H1 (cell line): ENCODE results near the gene TBC1D24. TPM values are rescaled to one million over a fixed set of nuclear protein-coding genes. Genes with fewer than 3 reads are reported as not detected.

Source experiments
- CHD2 ChIP-seq: IDR thresholded peaks from 2 replicates; pipeline ENCODE4 v1.6.1; 2012; ENCODE audit warnings: low read length, improper control_type of control experiment
- EZH2 ChIP-seq: fragments of 200-600 bp; sonication (generic); IDR thresholded peaks from 2 replicates; pipeline ENCODE4 v1.7.1; 2012; ENCODE audit warnings: low read depth, mild to moderate bottlenecking, moderate library complexity, low read length, inconsistent platforms; ENCODE audit not compliant: severe bottlenecking
- JUND ChIP-seq: IDR thresholded peaks from 2 replicates; pipeline ENCODE4 v1.6.1; 2011; ENCODE audit warnings: mild to moderate bottlenecking, improper control_type of control experiment, low read length
- SIN3A ChIP-seq, 2 experiments: IDR thresholded peaks in 1 of 2; conservative IDR thresholded peaks in 1 of 2; 2 replicates each; pipeline ENCODE4 v1.6.1; 2011 to 2012; ENCODE audit warnings: low read length in 2 of 2, improper control_type of control experiment in 1 of 2, low read depth in 1 of 2, mild to moderate bottlenecking in 1 of 2
- SP4 ChIP-seq: IDR thresholded peaks from 2 replicates; pipeline ENCODE4 v1.6.1; 2012; ENCODE audit warnings: low read length, inconsistent platforms
- SRF ChIP-seq: IDR thresholded peaks from 2 replicates; pipeline ENCODE4 v1.6.1; 2011; ENCODE audit warnings: mild to moderate bottlenecking, low read depth, low read length, moderate library complexity
- SUZ12 ChIP-seq: fragments of 200-600 bp; sonication (generic); IDR thresholded peaks from 2 replicates; pipeline ENCODE4 v1.6.1; 2012; ENCODE audit warnings: mild to moderate bottlenecking, inconsistent platforms, low read length, moderate library complexity, mixed read lengths
- TAF7 ChIP-seq: optimal IDR thresholded peaks from 2 replicates; pipeline ENCODE3; 2011; ENCODE audit warnings: low read depth, mild to moderate bottlenecking, inconsistent platforms, low read length, moderate library complexity, borderline replicate concordance
- polyA plus RNA-seq, 7 experiments: library from polyadenylated mRNA; depleted of rRNA in 3 of 7; stranded (reverse) in 5 of 7; unstranded in 2 of 7; fragments of >200 nt in 5 of 7; fragments of 200-250 nt in 2 of 7; gene quantifications; 1 replicate in 5 of 7; 2 replicates in 1 of 7; 4 replicates in 1 of 7; pipeline versions ENCODE4 v1.2.1 to v1.2.3, GENCODE V29; 2011 to 2013; ENCODE audit warnings: missing spikeins in 2 of 7, mixed read lengths in 2 of 7
- total RNA-seq: library from RNA; stranded (reverse); fragmentation: NEBNext Ultra II Directional; extraction: Animal tissue kit (Norgen Biotek cat#: 25700); gene quantifications from 2 replicates; pipeline ENCODE4 v1.2.1, GENCODE V29; 2021
- TF ChIP-seq, protein P1 (sequence below): fragments of 300-600 bp; sonication (generic); IDR thresholded peaks from 2 replicates; pipeline ENCODE4 v1.7.1; 2012; ENCODE audit warnings: low read length, moderate library complexity, mild to moderate bottlenecking, inconsistent platforms; ENCODE audit not compliant: insufficient replicate concordance

The TBC1D24 gene
- total and polyA plus RNA-seq, 2 of the 8 experiments (the other 6 are each of a cell fraction or from before 2014, with no cell fraction given) = 8.7 to 21.5 TPM

DNA sequence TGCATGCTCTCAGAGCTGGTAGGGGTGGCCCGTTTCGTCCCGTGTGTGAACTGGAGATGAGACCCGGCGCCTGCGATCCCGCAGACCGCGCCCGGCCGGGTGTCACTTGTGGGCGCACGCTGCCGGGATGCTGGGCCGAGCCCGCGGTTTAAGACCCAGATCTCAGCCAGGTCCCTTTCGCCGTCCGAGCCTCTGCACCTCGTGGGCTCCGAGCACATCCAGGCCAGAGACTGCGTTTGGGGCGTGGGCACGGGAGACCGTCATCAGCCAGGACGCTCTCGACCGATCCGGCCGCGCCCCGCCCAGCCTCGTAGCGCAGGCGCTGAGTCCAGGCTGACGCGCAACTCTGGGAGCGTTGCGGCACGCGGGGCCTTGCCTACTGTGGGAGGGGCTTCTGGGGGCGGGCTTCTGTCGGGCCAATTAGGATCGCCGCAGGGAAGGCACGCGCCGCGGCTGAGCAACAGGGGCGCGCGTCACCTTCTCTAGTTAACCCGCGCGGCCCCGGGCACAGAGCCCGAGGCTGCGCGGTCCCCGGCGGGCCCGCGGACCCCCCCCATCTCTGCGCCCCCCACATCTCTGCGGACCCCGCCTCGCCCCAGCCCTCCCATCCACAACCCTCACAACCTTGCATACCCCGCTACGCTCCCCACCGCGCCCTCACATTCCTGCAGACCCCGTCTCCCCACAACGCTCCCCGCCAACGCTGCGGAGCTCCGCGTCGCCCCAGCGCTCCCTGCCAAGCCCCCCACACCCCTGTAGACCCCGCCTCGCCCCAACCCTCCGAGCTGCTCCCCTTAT, 57.0 kb downstream of the TBC1D24 start (continued):
- TF ChIP-seq, protein P1, sequence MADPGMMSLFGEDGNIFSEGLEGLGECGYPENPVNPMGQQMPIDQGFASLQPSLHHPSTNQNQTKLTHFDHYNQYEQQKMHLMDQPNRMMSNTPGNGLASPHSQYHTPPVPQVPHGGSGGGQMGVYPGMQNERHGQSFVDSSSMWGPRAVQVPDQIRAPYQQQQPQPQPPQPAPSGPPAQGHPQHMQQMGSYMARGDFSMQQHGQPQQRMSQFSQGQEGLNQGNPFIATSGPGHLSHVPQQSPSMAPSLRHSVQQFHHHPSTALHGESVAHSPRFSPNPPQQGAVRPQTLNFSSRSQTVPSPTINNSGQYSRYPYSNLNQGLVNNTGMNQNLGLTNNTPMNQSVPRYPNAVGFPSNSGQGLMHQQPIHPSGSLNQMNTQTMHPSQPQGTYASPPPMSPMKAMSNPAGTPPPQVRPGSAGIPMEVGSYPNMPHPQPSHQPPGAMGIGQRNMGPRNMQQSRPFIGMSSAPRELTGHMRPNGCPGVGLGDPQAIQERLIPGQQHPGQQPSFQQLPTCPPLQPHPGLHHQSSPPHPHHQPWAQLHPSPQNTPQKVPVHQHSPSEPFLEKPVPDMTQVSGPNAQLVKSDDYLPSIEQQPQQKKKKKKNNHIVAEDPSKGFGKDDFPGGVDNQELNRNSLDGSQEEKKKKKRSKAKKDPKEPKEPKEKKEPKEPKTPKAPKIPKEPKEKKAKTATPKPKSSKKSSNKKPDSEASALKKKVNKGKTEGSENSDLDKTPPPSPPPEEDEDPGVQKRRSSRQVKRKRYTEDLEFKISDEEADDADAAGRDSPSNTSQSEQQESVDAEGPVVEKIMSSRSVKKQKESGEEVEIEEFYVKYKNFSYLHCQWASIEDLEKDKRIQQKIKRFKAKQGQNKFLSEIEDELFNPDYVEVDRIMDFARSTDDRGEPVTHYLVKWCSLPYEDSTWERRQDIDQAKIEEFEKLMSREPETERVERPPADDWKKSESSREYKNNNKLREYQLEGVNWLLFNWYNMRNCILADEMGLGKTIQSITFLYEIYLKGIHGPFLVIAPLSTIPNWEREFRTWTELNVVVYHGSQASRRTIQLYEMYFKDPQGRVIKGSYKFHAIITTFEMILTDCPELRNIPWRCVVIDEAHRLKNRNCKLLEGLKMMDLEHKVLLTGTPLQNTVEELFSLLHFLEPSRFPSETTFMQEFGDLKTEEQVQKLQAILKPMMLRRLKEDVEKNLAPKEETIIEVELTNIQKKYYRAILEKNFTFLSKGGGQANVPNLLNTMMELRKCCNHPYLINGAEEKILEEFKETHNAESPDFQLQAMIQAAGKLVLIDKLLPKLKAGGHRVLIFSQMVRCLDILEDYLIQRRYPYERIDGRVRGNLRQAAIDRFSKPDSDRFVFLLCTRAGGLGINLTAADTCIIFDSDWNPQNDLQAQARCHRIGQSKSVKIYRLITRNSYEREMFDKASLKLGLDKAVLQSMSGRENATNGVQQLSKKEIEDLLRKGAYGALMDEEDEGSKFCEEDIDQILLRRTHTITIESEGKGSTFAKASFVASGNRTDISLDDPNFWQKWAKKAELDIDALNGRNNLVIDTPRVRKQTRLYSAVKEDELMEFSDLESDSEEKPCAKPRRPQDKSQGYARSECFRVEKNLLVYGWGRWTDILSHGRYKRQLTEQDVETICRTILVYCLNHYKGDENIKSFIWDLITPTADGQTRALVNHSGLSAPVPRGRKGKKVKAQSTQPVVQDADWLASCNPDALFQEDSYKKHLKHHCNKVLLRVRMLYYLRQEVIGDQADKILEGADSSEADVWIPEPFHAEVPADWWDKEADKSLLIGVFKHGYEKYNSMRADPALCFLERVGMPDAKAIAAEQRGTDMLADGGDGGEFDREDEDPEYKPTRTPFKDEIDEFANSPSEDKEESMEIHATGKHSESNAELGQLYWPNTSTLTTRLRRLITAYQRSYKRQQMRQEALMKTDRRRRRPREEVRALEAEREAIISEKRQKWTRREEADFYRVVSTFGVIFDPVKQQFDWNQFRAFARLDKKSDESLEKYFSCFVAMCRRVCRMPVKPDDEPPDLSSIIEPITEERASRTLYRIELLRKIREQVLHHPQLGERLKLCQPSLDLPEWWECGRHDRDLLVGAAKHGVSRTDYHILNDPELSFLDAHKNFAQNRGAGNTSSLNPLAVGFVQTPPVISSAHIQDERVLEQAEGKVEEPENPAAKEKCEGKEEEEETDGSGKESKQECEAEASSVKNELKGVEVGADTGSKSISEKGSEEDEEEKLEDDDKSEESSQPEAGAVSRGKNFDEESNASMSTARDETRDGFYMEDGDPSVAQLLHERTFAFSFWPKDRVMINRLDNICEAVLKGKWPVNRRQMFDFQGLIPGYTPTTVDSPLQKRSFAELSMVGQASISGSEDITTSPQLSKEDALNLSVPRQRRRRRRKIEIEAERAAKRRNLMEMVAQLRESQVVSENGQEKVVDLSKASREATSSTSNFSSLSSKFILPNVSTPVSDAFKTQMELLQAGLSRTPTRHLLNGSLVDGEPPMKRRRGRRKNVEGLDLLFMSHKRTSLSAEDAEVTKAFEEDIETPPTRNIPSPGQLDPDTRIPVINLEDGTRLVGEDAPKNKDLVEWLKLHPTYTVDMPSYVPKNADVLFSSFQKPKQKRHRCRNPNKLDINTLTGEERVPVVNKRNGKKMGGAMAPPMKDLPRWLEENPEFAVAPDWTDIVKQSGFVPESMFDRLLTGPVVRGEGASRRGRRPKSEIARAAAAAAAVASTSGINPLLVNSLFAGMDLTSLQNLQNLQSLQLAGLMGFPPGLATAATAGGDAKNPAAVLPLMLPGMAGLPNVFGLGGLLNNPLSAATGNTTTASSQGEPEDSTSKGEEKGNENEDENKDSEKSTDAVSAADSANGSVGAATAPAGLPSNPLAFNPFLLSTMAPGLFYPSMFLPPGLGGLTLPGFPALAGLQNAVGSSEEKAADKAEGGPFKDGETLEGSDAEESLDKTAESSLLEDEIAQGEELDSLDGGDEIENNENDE = no peak
- TF ChIP-seq JUND = no peak
- no peak for TF ChIP-seq SP4
- TF ChIP-seq EZH2 = no peak
- TF ChIP-seq SRF = no peak
- TF ChIP-seq SIN3A (conservative IDR thresholded peaks at IDR 0.05 in 1 of 2, IDR thresholded peaks at IDR 0.05 in 1 of 2; ENCODE audit: low read depth in 1 of 2, low read length in 2 of 2) = 0 out of 4 replicates have a peak, but pooled peaks of 1 of the 2 experiments have one; percentile 50
- TF ChIP-seq TAF7 = peak; percentile 13
- TF ChIP-seq CHD2 = no peak
- no peak for TF ChIP-seq SUZ12
